Stimulated activated CD8-positive, alpha-beta memory T cell treated with anti-CD3 and anti-CD28 coated beads, Interleukin-4, amount 100 ng/mL, for 1 hour (primary cell): ENCODE results near the gene ATXN10.

Source experiments
- DNase-seq, 2 donors: peaks; one replicate each; pipeline ENCODE4 v3.0.0-alpha.2; 2020; ENCODE audit warnings: low read depth in 2 of 2, low spot score in 1 of 2

The ATXN10 gene

GRCh38 chr22:45852826-45853225 is 181.2 kb downstream of the ATXN10 start:
- no peak for DNase-seq

GRCh38 chr22:45855961-45856360 is 184.3 kb downstream of the ATXN10 start:
- no peak for DNase-seq

GRCh38 chr22:45857519-45857918 is 185.9 kb downstream of the ATXN10 start:
- no peak for DNase-seq

- DNase-seq, result no peak
These were observed 187.9 kb downstream of the ATXN10 start for GRCh38 chr22:45859231-45860161.

GRCh38 chr22:45860201-45860600 is 188.6 kb downstream of the ATXN10 start:
- DNase-seq, result no peak

GRCh38 chr22:45861259-45861658 is 189.6 kb downstream of the ATXN10 start:
- DNase-seq, result no peak

- DNase-seq, result peak; percentile 38 to 50
These were observed 192.5 kb downstream of the ATXN10 start for GRCh38 chr22:45863981-45864751.

GRCh38 chr22:45864959-45865476 is 193.4 kb downstream of the ATXN10 start:
- DNase-seq, result no peak

GRCh38 chr22:45865561-45866125 is 194.0 kb downstream of the ATXN10 start:
- no peak for DNase-seq

GRCh38 chr22:45866126-45866645 is 194.6 kb downstream of the ATXN10 start:
- no peak for DNase-seq

- DNase-seq, result no peak
These were observed 195.0 kb downstream of the ATXN10 start for GRCh38 chr22:45866646-45867117.

GRCh38 chr22:45867118-45867905 is 195.7 kb downstream of the ATXN10 start:
- DNase-seq, result no peak

GRCh38 chr22:45867906-45868555 is 196.4 kb downstream of the ATXN10 start:
- DNase-seq, result no peak

GRCh38 chr22:45868571-45869339 is 197.1 kb downstream of the ATXN10 start:
- no peak for DNase-seq

- DNase-seq, result no peak
These were observed 197.8 kb downstream of the ATXN10 start for GRCh38 chr22:45869340-45869847.

- no peak for DNase-seq
These were observed 198.4 kb downstream of the ATXN10 start for GRCh38 chr22:45870011-45870410.

GRCh38 chr22:45871721-45872120 is 200.1 kb downstream of the ATXN10 start:
- DNase-seq, result no peak

- DNase-seq, result no peak
These were observed 201.1 kb downstream of the ATXN10 start for GRCh38 chr22:45872659-45873263.
